Inflammatory macrophage treated with lipopolysaccharide for 4 hours (primary cell): ENCODE results near the gene ACAN.

Source experiments
- DNase-seq: peaks from one replicate; pipeline ENCODE4 v3.0.0-alpha.2; 2020

The ACAN gene

DNA sequence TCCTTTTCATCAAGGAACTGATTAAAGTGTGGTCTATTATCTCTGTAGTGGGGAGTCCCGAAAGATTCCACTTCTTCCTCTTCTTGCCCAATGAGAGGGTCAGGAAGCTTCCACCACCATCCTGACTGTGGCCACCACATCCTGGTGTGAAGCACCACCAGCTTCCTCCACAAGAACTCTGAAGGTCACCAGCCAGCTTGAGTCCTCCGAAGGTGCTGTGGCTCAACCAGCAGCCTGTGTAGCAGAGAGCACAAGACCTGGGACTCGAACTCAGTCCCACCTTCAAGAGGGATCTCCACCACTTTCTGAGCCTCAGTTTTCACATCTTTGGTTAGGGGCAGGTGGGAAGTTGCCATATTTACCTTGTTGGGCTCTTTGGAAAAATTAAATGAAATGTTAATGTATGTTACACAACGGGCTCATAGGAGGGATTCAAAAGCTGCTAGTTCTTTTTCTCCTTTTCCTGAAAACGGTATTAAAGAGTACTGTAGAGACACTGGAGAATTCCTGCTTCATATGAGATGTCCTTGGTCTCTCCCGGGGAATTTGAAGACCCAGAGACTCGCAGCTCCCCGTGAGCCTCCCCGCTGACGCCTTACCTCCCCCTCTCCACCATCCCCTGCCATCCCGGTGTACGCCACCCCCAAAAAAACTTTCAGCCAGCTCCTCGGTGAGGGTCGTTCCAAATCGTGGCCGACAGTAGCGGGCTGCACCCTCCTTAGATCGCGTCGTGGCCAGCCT, 816 bp upstream of the ACAN start:
- no peak for DNase-seq

DNA sequence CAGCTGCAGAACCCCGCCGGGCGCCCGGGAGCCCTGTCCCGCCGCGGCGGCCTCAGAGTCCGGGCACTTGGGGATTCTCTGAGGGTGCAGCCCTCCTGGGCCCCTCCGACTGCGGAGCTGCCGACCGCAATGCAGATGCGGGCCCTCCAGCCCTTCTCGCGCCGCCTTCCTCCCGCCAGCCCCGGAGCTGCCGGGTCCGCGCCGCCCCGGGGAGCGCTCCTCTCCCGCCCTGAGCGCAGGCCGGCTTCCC, 320 bp upstream of the ACAN start:
- DNase-seq, result no peak

DNA sequence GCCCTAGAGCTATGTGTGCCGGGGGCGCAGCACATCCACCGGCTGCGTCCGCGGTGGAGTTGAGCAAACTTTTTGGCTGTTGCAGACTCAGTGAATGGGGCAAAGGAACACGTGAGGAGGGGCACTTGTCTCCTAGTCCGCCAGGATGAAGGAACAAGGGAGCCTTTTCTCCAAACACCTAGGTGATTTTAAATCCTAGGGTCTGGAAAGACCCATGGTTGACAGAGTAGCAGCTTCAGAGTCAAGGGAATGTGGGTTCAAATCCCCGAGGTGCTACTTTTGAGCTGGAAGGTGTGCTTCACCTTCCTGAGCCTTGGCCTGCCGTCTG, 648 bp downstream of the ACAN start:
- DNase-seq, result no peak

DNA sequence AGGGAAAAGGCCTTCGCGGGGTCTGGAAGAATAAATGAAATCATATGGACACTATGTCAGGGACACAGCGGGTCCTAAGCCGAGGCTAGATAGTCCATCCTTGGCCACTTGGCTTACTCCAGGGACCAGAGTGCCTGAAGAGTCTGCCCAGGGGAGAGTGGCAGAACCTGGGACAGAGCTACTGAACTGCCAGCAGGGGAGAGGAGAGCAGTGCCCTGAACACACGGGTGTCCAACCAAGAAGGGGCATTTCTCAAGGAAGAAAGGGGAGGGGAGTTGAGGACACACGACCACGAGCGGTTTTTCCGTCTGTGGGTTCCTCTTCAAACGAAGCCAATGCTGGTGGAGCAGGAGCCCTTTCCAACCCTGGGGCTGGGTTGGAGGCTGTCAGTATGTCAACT, 1.0 kb downstream of the ACAN start:
- no peak for DNase-seq

DNA sequence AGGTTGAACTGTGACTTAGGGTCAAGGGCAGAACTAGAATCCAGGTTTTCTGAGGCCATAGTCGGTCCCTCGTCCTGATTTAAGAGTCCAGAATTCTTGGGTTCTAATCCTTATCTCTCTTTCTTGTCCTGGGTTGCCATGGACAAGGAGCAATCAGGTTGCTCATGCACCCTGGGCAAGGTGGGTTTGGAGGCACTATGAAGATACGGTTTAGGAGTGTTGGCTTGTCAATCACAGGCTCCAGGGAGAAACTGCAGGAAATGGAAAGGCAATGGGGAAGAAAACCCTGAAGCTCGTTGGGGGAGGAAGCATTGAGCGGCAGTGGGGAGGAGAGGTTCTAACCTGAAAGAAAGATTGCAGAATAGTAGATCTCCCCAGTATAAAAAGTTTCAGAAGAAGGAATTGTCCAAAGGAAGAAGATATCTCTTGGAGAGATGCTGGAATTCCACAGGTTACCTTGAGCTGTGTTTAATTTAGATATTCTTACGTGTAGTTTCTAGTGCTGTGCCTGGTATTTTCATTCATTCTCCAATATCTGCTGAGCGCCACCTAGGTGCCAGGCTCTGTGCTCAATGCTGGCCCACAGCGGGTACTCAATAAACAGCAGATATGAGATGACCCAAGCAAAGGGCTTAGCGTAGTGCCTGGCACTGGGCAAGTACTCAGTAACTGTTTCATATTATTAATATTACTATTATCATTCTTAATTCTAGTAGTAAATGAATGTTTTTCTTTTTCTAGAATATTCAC, 2.0 kb downstream of the ACAN start:
- no peak for DNase-seq

DNA sequence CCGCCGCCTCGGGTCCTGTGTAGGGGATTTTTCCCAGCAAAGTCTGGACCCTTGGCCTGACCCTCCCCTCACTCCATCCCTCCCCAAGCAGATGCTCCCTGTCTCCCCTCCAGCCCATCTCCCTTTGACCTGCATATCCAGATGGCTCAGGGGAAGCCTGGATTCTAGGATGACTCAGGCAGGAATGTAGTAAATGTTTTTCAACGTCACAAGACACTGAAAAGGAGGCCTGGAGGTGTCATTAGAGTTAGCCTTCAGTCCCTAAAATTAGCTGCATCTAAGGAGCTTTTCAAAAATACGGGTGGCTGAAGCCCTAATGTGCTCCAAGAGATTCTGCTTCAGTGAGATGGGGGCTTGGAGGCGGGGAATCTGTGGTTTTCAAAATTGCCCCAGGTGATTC, 7.2 kb downstream of the ACAN start:
- DNase-seq, result no peak

DNA sequence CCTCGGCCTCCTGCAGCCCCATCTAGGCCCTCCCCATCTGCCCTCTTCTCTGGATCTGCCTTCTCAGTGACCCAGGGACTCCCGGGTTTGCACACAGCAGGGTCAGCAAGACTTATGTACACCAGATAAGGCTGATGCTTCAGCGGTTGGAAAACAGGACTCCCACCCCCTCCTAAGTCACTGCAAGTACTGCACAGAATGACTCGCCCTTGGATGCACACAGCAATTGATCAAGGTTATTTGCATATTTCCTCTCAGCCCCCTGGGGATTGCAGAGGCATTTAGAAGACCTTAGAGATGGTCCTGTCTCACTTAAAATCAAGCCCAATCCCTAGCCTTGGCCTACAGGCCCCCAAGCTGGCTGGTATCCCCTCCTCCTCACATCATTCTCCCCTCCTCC, 8.9 kb downstream of the ACAN start:
- no peak for DNase-seq

DNA sequence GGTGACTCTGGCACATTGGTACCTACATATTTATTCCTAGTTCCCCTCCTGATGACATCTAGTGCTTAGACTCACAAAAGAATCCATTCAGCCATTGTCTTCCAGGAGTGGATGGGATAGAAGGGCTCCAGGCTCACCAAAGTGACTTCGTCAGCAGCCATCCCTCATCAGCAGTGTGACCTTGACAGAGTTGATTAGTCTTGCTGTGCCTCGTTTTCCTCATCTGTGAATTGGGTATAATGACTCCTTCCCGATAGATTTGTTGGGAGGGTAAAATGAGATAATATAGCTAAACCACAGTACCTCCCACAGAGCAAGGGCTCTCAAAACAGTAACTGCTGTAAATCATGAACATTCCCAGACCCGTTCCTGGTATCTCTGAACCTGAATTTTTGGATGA, 10.7 kb downstream of the ACAN start:
- DNase-seq, result no peak

DNA sequence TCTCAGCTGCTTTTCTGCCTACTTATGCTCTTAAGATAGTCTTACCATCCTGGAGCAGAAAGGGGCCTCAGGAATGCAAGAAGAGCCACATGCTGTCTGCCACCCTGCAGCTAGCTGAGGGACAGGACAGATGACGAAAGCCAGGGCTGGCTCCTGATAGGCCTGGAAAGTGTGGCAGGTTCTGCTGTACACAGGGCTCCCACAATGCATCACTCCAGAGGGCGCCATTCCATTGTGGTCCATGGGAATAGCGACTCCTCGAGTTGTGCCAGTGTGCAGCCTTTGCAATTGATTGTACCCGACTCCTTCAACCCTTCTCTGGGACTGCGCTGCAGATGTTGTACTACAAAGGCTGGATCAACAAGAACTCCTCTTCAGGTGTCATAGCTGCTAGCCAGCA, 11.2 kb downstream of the ACAN start:
- no peak for DNase-seq

DNA sequence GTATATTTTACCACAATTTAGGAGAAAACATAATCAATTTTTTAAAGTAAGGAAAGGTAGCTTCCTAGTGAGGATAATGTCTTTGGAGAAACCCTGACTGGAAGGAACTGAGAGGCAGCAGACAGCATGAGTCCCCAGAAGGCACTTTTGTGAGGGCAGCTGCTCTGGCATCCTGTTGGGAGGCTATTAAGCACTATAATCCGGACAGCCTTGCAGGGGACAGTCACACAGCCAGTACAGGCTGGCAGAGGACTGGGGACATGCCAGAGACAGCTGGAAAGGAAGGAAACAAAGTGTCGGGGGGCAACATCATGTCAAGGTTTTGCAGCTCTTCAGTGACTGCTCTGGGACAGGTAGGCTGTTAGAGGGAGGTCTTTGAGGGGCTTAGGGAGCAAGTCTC, 15.7 kb downstream of the ACAN start:
- DNase-seq, result no peak

DNA sequence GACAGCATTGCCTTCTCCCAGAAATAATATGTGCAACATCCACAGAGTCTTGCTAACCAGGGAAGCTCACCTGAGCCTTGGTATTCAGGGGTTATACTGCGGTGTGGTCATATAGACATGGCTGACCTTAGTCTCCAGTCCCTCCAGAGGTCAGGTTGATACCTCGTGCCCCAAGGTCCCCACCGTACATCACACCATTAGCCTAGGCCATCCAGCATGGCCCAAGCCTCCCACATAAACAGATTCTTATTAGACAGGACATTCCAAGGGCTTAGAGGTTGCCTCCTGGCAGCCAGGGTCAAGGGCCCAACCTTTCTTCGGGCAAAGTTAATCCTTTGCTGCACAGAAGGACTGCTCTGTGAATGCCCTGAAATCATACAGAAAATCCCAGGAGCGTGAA, 18.8 kb downstream of the ACAN start:
- no peak for DNase-seq

DNA sequence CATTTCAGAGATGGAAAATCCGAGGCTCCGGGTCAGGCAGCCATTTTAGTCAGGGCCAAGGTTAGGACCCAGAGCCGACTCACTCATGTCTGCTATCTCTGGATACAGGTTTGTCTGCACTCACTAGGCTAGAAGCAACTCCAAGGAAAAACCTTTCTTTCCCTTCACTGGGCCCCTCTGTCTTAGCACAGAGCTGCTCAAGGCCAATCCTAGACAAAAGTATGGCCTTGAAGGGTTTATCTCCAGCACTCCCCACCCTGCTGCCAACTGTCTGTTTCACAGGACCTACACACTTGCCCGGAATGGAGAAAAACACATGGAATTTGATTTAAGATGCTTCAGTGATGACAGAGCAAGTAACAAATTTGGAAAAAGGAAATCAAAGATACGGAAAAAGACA, 25.6 kb downstream of the ACAN start:
- DNase-seq, result no peak

DNA sequence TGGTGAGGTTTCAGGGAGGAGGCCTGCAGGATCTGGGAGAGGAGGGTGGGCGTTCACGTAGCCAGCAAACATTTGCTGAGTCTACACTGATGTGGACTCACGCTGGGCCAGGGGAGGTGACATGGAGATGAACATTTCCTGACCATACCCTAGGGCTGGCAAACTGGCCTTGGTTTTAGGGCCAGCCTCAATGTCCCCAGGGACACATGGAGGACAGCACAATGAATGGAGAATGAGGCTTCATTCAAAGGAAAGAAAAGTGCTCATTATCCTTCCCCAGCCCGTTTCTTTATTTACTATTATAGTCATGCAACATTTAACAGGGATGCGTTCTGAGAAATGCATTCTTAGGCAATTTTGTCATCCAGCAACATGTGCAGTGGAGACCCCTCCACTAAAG, 26.8 kb downstream of the ACAN start:
- DNase-seq, result no peak

DNA sequence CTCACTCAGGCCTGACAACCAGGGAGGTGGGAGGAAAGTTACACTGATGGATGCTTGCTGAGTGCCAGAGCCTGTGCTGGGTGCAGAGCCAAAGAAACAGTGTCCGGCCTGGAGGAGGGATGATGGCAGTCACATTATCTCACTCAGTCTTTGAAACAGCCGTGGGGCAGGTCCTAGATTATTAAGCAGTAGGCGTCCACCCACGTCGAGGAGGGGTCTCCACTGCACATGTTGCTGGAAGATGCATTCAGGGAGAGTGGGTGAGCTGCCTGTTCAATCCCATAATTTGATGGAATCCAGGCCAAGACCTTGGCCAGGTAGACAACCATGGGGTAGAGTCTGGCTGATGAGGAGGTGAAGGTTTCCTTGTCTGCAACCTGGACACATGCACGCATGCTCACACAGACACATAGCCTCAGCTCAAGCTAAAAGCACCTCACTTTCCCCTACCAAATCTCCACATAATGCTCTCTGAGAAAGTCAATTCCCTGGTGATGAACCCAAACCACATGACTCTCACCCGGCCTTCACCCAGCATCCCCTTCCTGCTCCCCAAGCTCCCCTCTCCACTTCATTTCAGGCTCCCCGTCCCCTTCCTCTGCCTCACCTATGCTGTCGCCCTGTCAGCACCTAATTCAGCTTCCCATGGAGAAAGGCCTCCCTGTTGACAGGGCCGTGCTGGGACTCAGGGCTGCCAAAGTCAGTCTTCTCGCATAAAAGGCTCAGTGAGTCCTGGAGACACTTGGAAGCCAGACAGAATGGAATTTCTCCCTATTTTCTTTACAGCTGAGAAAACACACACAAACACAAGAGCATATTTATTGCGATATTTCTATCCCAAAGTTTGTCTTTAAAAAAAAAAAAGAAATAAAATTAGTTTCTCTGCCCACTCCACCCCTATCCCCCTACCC, 29.8 kb downstream of the ACAN start:
- no peak for DNase-seq

DNA sequence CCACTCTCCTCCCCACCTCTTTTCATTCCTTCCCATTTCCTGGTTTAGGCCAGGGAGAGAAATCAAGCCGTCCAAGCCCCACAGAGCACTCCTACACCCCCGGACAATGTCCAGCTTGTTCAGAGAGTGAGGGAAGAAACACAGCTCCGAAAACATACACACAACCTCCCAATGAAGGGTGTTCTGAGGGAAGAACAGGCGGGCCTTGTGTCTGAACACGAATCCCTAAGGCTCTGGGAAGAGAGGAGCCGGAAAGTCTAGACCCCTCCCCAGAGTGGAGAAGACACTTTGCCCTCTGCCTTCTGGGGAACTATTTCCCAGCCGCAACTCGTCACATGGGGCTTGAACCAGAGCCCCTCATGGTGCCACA, 30.5 kb downstream of the ACAN start:
- DNase-seq, result no peak

DNA sequence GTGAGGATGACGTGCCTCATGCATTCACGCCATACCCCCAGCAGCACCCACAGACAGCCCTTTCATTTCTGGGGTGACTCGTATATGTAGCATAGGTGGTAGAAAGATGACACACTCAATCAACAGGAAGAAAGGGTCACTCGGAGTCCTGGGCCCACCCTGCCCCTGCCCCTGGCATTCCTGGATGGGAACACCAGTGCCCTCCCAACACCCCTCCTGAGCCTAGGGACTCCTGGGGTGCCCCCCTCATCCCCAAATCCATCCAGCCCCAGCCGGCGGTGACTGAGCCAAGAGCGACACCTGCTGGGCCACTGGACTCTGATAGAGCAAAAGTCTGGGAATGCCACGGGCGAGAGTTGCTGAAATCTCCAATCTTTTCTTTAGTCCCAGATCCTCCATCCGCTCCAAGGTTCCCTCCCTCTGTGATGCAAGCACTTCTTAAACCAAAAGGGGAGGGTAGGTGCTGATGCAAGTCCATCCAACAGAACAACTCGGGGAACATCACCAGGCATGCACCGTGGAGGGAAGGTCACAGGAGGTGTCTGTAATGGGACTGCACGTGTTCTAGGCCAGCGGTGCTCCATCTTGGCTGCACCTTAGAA, 31.1 kb downstream of the ACAN start:
- peak; percentile 4 for DNase-seq

DNA sequence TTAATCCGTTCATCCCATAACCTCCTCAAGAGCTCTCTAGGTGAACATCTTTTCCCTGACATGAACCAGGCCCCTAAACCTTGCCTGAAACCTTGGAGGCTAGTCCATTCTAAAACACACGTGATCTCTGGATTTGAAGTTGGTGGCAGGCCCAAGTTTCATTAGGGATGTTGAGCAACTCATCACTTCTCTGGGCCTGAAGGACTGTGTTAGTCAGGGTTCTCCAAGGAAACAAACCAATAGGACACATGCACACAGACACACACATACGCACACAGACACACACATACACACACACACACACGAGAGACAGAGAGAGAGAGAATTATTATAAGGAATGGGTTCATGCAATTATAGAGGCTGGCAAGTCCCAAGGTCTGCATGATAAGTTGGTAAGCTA, 31.9 kb downstream of the ACAN start:
- DNase-seq, result peak; percentile 5

DNA sequence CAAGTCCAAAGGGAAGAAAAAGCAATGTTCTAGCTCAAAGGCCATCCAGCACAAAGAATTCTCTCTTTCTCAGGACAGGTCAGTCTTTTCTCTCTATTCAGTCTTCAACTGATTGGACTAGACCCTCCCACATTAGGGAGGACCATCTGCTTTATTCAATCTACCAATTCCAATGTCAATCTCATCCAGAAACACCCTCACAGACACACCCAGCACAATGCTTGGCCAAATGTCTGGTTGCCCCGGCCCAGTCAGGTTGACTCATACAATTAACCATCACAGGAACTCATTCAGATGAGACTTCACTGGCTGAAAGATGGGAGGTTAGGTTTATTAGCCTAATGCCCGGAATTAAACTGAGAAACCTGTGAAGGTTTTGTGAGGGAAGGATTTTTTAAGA, 32.4 kb downstream of the ACAN start:
- DNase-seq, result no peak

DNA sequence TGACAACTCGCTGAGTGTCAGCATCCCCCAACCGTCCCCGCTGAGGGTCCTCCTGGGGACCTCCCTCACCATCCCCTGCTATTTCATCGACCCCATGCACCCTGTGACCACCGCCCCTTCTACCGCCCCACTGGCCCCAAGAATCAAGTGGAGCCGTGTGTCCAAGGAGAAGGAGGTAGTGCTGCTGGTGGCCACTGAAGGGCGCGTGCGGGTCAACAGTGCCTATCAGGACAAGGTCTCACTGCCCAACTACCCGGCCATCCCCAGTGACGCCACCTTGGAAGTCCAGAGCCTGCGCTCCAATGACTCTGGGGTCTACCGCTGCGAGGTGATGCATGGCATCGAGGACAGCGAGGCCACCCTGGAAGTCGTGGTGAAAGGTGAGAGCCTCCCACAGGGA, 35.4 kb downstream of the ACAN start:
- DNase-seq, result no peak

DNA sequence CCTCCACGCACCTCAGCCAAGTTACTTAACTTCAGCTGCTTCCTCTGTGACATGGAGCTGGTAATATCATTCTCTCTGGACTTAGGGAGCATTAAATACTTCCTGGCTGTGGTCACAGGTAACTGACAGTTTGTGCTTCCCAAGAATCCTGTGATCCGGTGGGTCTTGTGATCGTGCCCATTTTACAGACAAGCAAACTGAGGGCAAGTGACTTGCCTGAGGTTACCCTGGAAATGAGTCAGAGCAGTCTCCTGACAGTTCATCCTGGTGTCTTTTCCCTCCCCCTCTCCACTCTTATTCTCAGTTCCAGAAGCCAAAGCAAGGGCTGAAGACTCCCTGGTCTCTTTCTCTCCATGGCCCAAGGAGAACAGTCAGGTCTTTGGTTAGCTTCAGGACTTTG, 35.9 kb downstream of the ACAN start:
- DNase-seq, result no peak

DNA sequence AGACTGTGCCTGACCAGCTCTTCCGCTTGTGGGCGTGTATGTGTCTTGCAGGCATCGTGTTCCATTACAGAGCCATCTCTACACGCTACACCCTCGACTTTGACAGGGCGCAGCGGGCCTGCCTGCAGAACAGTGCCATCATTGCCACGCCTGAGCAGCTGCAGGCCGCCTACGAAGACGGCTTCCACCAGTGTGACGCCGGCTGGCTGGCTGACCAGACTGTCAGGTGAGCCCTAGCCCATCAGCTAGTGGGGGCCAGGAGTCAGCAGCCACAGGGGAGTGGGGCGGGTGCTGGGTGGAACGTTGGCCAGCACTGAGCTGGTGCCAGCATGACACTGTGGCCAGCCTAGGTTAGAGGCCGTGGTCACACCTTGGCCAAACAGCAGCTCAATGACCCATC, 36.7 kb downstream of the ACAN start:
- DNase-seq, result no peak

DNA sequence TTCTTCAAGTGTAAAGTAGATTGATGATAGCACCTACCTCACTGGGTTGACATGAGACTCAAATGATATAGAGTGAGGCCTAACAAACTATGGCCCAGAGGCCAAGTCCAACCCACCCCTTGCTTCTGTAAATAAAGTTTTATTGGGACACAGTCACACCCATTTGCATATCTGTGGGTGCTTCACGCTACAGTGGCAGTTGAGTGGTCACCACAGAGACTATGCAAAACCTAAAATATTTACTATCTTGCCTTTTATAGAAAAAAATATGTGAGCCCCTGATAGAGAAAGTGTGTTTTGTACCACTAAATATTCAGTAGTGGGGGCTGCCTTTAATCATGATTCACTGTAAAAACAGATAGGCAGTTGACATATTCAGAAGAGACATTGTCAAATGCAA, 38.0 kb downstream of the ACAN start:
- no peak for DNase-seq

DNA sequence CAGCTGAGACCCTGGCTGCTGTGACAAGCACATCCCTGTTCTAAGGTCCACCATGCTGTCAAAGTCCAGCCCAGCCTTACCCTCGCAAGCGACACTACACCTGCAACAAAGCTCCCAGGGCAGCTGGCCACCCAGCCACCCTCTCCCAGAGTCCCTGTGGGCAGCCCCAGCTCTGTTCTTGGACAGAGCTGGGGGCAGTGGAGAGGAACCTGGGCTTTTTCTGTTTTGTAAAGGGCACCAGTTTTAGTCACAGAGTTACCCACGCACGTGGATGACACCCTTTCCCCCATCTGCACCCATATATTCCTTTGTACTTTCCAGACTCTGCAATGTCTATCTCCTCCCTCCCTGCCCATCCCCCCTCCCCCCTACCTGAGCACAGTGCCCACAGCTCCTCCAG, 38.9 kb downstream of the ACAN start:
- DNase-seq, result no peak

DNA sequence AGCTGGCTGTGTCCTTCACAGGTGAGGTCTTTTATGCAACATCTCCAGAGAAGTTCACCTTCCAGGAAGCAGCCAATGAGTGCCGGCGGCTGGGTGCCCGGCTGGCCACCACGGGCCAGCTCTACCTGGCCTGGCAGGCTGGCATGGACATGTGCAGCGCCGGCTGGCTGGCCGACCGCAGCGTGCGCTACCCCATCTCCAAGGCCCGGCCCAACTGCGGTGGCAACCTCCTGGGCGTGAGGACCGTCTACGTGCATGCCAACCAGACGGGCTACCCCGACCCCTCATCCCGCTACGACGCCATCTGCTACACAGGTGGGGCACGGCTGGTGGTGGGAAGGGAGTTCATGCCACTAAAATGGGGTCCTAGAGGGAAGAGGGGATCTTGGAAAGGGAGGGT, 40.1 kb downstream of the ACAN start:
- DNase-seq, result no peak
